GM12873 (cell line): ENCODE measurements around the gene GLYAT.

Experiments
- TF ChIP-seq, protein P1 (sequence below): IDR thresholded peaks from 2 replicates; pipeline ENCODE4 v1.5.1; 2012; ENCODE audit warnings: low read depth, mild to moderate bottlenecking, moderate library complexity, low read length, control low read depth; ENCODE audit not compliant: insufficient read depth; ENCODE audit errors: missing control alignments

GLYAT gene

DNA sequence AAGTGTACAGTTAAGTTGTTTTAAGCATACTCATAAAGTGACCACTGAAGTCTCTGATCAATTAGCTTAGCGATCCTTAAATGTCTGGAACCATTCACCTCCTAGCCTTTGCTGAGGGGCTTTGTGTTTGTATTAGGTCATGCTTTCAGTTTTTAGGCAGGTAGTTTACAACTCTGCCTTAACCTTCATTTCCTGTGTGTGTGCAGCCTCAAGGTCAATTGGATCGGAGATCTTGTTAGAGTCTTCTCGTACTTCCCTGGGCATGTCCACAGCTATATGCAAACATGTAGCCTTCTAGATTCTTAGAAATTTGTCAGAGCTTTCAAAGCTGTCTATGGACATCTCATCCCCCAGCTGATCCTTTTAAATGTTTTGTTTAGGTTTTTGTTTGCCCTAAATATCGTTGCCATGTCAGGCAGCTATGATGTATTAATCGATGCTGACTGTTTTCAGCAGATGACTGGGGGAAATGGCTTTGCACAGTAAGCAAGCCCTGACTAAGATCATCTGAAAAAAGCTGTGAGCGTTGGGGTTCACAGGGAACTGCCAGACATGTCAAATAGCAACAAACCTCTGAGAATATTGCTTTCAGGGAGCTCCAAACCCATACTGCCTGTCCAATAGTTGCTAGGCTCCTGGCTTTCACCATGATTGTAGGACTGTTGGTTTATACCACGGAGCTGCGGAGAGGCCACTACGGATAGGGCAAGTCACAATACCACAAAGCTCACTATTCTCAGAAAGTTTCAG lies 45.6 kb downstream of the GLYAT start:
- TF ChIP-seq, protein P1, sequence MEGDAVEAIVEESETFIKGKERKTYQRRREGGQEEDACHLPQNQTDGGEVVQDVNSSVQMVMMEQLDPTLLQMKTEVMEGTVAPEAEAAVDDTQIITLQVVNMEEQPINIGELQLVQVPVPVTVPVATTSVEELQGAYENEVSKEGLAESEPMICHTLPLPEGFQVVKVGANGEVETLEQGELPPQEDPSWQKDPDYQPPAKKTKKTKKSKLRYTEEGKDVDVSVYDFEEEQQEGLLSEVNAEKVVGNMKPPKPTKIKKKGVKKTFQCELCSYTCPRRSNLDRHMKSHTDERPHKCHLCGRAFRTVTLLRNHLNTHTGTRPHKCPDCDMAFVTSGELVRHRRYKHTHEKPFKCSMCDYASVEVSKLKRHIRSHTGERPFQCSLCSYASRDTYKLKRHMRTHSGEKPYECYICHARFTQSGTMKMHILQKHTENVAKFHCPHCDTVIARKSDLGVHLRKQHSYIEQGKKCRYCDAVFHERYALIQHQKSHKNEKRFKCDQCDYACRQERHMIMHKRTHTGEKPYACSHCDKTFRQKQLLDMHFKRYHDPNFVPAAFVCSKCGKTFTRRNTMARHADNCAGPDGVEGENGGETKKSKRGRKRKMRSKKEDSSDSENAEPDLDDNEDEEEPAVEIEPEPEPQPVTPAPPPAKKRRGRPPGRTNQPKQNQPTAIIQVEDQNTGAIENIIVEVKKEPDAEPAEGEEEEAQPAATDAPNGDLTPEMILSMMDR: no peak

DNA sequence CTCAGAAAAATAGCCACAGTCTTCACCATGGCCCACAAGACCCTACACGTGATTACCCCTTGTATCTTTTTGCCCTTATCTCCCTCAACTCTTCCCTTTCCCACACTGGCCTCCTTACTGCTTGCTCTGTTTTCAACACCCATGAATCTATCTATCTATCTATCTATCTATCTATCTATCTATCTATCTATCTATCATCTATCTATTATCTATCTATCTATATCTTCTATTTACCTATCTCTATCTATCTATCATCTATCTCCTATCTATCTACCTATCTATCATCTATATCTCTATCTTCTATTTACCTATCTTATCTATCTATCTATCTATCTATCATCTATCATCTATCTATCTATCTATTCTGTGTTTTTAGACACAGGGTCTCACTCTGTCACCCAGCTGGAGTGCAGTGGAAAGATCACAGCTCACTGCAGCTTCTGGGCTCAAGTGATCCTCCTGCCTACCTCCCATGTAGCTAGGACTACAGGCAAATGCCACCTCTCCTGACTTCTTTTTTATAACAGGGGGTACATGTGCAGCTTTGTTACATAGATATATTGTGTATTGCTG lies 55.1 kb downstream of the GLYAT start:
- TF ChIP-seq, protein P1: no peak

DNA sequence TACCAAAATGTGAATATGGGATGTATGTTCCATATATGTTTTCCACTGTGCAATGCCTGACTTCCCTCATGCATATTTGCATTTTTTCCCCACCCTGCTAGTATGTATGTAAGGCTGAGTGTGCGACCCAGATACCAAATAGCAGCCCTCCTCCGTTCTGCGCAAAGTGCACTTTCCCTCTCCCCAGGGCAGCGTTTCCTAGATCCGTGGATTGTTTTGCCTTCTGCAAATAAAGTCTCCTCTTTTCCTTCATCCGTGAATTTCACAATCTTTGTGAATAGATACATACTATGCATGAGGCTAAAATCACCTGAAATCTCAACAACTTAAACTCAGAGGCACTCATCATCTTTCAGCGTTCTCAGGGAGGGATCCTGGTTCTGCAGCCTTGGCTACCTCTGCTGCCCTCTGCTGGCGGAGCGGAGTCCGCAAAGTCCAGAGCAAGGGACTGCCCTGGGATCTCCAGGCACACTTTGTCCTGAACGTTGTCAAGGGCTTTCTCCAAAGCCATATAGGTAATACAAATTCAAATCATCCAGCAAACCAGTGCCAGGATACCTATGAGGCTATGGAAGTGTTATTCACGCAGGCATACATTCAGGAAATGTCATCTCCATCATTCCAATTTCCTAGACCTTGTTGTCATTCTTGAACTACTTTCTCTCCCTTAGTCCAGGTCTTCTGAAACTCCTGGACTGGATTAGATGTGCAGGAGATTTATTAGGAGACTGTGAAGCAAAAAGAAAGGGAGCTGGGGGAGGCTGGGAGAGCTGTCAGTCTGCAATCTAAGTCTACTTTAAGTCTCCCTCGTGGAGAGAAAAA lies 56.2 kb downstream of the GLYAT start:
- TF ChIP-seq, protein P1: peak; percentile 99

DNA sequence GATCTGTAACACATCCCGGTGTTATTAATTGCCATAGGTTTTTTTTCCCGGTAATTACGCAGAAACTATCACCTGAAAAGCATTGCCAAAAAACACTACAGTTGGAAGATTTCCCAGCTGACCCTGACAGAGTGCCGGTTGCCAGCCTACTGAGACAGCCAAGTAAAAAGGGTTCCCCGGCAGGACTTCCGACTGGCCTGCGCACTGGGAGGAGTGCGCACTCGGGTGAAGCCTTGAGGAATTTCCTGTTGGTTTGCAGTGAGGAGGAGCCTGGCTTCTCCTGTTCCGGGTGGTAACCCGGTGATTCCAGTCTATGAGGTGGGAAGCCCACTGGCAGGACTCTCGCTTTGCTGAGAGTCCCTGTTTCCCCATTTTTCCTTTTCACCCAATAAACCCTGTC lies 57.1 kb downstream of the GLYAT start:
- TF ChIP-seq, protein P1: no peak

DNA sequence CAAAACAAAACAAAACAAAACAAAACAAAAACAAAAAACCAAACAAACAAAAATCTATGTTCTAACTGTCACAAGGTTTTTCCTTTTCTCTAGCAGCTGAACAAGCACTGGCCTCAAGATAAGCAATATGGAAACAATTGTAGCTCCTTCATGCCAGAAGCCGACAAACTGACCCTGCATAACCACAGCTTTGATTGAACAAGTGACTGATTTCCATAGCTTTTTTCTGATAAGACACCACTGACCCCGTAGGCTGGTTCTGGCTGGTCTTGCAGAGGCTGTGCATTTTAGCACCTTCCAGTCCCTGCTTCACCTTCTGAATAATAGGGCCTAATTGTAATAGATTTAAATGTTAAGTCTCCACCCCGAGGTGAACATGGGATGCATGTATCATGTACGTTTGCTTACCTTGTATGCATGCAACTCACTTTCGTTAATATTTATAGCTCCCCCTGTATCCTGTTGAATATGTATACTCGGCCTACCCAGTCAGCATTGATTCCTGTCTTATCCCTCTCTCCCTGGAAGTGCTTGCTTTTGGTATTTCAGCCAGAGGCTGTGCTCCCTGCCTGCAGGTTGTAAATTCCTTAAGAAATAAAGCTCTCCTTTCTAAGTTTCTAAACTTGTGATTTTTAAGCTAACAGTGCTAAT lies 59.6 kb downstream of the GLYAT start:
- TF ChIP-seq, protein P1: no peak

DNA sequence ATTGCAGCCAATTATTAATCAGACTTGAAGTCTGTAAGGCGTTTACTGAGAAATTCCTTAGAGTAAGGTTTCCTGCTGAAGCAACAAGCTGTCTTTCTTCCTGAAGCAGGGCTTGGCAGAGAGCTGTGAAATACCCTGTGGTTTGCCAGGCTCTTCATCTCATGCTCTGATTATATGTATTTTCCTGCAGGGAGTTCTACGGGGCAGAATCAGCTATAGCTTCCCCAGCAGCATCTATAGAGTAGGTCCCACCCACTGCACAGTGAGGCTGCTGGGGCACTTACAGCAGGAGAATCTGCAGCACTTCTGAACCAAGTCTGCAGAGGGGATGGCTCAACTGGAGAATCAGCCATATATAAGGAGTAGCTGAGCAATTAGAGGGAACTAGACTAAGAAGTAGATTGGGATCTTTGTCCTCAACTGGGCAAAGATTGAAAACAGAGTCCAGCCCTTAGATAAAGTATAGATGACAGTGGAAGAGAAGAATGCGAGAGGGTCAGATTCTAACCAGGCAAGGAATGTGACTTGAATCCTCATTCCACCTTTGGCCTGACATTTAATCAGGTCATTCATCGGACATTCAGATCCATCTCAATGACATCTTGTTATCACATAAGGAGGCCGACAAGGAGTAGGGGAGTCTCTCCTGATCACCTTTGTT lies 71.7 kb downstream of the GLYAT start:
- TF ChIP-seq, protein P1: no peak

DNA sequence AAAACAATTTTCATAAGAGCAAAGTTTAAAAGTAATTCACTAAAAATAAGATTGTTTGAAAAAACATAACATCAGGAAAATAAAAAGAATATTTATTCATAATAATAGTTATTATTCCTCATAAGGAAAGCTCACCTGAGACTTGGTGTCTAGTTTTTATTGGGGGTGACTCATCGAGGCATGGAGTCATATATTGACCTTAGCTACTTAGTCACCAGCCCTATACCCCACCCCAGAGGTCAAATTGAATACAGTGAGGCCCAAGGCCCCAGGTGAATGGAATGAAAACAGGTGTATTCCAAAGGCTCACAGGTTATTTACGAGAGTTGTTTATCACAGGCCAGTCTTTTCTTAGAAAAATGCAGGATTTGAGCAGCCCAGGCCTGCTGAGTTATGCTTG lies 72.3 kb downstream of the GLYAT start:
- TF ChIP-seq, protein P1: no peak
